ENCODE measurements around the gene LSP1.
"Not testable (repeated sequence)": the region's sequence is repeated elsewhere in the genome, so short reads cannot be mapped to it uniquely, and the experiment has no call there.

Gene LSP1

DNA sequence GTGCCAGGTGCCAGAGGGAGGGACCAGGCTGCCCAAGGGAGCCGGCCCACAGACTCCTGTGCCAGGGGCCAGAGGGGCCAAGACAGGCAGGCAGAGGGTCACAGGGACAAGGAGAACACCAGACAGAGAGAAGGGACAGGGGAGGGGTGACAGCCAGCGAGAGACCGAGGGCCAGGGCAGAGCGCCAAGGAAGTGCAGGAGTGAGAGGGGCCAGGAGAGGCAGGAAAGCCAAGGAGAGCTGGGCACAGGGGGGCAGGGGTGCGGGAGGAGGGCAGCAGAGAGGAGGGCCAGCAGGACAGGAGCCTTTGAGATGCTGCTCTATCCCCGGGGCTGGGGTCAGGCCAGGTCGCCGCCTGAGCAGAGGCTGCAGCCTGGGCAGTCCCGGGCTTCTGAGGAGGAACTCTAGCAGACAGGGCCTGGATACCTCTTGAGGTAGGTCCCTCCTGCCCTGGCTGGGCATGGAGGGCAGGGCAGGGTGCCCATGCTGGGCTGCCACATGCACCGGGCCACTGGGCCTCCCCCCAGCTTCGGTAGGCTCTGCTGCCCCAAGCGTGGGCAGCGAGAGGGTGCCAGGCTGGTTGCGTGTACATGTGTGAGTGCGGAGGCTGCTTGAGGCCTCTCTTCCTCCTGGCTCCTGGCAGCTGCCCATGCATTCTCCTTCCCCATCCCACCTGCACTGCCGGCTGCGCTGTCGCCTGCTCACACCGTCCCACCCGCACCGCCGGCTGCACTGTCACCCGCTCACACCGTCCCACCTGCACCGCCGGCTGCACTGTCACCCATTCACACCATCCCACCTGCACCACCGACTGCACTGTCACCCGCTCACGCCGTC lies 12.2 kb downstream of the LSP1 start:
- no peak for DNase-seq (ENCODE audit: low read depth)

DNA sequence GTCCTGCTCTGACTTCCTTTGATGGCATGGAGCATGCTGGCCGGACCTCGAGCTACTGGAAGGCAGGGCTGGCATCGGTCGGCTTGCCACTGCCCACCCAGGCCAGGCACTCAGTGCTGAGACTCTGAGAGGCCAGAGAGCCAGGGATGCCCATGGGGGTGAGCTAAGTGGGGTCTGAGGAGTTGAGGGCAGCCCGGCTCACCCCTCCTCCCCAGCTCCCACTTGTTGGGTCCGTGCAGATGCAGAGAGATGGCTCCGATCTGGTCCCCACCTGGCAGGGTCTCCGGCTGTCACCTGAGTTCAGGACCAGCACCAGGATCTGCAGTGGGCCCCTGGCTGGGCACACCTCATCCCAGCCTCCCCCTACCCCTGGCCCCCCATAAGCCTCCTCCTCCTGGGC lies 13.3 kb downstream of the LSP1 start:
- DNase-seq (ENCODE audit: low read depth): no peak

DNA sequence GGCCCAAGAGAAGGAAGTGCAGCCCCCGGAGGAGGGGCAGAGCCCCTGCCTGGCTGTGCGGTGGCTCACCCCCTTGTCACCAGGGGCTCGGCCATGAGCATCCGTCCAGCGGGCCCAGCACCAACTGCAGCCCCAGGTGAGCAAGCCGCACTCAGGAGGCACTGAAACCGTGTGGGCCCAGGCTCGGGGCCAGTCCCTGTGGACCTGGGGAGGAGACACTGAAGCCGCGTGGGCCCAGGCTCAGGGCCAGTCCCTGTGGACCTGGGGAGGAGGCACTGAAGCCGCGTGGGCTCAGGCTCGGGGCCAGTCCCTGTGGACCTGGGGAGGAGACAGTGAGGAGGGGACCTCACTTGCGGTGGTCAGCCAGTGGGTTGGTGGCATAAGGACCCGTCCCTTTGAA lies 13.9 kb downstream of the LSP1 start:
- DNase-seq (ENCODE audit: low read depth): no peak

DNA sequence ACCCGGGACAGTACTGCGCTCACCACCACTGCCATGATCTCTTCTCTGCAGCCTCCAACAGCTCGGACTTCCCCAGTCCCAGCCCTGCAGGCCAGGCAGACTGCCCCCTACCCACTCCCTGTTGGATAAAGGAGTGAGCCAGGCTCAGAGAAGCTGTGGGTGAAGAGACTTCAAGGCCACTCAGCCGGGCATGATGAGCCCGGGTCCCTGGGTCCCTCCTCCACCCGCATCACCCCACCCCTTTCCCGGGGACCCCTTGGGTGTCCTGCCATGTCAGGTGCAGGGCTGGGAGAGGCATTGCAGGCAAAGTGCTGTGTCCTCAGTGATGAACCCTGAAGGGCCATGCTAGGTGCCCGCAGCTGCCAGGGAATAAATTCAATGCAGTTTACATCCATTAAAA lies 14.5 kb downstream of the LSP1 start:
- no peak for DNase-seq (ENCODE audit: low read depth)

DNA sequence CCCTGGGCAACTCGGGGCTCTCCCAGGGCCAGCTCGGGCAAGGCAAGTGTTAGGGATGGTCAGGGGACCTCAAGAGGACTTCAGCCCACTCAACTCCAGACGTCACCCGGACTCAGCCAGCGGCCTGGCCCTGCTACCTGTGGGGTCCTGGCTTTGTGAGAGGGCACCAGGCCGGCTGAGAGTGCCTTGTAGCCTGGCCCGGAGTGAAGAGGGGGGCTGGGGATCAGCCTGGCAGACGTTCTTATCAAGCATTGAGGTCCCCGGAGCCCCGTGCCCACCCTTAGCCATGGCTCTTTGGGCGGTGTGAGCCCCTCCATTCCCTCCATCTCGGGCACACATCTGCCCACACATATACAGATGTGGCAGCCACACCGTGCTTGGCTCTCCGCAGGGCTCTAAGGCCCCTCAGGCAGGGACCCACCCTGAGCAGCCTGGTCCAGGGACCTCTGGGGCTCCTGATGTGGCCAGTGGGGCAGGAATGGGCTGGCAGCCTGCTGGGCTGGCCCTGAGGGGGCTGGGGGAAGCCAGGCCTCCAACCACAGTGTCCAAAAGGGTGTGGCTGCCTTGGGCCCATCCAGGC lies 15.3 kb downstream of the LSP1 start:
- DNase-seq (ENCODE audit: low read depth): no peak

DNA sequence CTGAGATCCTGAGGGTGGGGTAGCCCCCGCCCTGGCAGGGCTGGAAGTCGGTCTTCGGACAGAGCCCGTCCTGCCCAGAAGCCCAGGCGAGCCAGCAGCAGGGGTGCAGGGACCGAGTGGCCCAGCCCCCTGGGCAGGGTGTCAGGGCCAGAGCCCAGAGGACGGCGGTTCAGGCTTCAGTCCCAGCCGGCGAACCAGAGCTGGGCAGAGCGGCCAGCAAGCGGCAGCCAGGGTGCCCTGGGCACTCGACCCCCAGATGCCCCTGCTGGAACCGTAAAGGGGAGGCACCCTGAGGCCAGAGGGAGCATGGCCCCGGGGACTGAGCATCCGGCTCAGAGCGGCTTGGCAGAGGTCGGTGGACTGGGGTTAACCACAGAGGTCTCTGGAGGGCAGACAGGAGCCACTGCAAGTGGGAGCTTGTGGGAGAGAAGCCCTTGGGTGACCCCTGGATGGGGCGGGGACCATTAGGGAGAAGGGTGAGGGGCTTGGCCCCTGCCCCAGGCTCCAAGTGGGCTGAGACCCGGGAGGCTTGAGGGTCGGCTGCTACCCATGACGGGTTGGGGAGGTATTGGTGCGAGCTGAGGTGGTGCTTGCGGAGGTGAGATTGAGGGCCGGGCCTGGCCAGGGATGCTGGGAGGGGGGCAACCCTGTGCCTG lies 15.9 kb downstream of the LSP1 start:
- DNase-seq (ENCODE audit: low read depth): no peak

DNA sequence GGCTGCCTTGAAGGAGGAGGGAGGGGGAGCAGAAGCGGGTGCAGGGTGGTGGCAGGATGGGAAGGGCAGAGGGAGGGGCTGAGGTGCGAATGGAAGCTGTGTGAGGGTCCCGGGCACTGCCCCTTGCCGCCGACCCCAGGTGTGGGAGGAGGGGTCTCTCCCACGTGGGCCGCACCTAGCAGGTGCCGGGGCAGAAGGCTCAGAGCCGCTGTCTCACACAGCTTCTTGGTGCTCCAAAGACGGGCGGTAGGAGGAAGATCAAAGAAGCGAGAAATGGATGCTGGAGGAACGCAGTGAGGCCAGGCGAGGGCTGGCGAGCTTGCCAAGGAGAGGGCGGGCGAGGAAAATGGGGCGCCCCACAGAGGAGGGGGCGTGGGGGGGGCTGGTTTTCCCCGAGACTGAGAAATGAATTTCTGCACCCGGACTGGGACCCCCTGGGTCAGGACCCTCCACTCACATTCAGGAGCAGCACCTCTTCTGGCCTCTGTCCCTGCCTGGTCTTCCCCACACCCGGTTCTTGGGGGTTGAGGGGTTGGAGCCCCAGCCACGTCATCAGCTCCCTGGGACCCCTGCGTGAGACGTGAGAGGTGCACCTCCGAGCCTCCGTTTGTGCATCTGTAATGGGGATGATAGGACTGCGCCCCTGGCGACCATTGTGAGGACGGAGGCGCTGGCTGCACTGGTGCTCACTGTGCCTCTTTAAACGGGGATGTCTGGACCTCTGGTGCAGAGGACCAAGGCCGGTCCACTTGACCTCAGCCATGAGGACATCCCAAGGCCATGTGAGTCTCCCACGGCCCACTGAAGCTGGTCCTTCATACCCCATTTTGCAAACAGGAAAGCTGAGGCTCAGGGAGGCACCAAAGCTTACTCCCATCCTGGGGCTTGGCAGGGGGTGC lies 16.8 kb downstream of the LSP1 start:
- DNase-seq (ENCODE audit: low read depth): no peak

DNA sequence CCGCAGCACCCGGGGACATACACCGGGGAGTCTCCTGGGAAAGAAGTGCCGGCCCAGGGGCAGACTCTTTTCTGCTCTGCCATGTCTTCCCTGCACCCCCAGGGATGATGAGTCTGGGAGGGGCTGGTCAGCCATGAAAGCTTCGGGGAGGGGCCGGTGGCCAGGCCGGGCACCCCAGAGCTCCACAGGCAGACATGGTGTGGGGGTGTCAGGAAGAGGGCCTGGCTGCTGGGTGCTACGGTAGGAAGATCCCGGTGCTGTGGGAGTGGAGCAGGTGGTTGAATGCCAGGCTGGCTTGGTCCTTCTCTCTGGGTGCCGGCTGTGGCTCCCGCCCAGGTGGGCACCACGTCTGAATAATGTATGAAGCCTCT lies 17.4 kb downstream of the LSP1 start:
- DNase-seq (ENCODE audit: low read depth): no peak

DNA sequence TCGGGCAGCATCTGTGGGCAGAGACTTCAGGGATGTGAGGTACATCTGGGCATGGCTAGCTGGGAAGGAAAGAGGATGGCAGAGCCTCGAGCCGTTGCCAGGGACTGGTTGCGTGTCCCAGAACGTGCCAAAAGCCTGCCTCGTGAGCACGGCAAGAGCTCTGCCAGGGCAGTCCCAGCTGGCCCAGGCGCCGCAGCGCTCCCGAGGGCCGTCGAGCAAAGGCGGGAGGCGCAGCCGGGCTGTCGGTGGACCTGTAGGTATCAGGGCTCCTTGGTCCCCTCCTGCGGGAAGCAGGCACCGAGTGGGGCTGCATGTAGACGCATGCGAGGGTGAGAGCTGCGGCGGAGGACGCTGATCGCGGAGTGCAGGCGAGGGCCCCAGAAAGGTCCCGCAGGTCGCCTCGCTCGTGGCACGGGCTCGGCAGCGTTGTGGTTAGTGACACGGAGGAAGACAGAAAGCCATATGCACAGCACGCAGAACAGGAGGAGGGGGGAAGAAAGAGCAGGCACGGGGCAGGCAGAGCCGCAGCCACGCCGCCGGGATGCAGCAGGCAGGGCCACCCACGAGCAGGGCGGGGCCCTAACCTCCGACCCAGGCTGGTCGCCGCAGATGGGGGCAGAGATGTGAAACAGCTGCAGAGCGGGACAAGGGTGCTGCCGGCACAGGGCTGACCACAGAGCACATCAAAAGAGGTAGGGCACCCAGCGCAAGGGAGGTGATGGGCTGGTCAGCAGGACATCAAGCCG lies 18.0 kb downstream of the LSP1 start:
- DNase-seq (ENCODE audit: low read depth): no peak

DNA sequence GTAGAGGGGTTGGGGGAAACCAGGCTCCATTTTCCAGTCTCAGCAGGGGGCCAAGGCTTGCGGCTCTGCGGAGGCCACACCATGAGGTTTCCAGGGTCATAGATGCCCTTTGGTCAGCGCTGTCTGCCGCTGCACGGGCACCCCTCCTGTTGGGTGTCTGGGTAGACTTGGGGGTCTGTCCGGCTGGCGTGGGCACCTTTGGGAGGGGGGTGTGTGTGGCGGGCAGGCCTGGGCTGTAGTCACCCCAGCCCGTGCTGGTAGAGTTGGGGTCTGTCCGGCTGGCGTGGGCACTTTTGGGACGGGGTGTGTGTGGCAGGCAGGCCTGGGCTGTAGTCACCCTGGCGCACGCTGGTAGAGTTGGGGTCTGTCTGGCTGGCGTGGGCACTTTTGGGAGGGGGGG lies 18.6 kb downstream of the LSP1 start:
- DNase-seq (ENCODE audit: low read depth): no peak

DNA sequence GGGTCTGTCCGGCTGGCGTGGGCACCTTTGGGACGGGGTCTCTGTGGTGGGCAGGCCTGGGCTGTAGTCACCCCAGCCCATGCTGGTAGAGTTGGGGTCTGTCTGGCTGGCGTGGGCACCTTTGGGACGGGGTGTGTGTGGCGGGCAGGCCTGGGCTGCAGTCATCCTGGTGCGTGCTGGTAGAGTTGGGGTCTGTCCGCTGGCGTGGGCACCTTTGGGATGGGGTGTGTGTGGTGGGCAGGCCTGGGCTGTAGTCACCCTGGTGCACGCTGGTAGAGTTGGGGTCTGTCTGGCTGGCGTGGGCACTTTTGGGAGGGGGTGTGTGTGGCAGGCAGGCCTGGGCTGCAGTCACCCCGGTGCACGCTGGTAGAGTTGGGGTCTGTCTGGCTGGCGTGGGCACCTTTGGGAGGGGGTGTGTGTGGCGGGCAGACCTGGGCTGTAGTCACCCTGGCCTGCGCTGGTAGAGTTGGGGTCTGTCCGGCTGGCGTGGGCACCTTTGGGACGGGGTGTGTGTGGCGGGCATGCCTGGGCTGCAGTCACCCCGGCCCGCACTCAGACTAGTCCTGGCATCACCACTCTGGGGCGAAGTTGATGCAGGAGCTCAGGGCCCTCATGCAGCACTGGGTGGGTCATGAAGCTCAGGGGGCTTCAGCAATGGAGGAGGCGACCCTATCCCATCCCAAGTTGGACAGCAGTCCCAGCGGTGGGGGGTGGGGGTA lies 19.5 kb downstream of the LSP1 start:
- no peak for DNase-seq (ENCODE audit: low read depth)

DNA sequence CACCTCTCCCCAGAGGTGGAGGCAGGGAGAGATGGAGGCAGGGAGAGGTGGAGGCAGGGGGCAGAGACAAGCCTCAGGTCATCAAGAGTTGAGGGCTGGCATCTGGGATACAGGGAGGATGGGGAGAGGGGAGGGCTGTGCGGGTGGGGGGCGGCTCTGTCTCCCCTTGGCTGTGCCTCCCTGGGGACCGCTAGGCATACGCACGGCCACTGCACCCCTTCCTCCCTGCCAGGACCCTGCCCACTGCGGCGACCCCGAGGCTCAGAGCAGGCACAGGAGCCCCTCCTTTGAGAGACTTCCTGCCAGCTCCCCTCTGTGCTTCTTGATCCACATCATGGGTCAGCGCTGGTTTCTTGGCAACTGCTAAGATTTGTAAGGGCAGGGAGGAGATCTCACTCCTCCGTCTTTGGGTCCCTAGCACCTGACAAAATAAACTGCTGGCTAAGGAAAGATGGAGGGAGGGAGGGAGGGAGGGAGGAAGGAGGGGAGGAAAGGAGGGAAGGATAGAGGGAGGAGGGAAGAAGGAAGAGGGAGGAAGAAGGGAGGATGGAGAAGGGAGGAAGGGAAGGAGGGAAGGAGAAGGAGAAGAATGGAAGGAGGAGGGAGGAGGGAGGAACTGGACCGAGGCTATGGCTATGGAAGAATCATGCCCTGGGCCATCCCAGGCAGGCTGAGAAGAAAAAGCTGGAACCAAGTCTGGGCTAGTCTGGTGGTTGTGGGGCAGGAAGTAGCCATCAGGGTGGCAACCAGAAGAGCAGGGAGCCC lies 20.3 kb downstream of the LSP1 start:
- DNase-seq (ENCODE audit: low read depth): no peak

DNA sequence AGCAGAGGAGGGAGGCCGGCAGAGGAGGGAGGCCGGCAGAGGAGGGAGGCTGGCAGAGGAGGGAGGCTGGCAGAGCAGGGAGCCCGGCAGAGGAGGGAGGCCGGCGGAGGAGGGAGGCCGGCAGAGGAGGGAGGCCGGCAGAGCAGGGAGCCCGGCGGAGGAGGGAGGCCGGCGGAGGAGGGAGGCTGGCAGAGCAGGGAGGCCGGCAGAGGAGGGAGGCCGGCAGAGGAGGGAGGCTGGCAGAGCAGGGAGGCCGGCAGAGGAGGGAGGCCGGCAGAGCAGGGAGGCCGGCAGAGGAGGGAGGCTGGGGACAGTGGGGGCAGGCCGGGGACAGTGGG lies 20.9 kb downstream of the LSP1 start:
- not testable (repeated sequence) for DNase-seq (ENCODE audit: low read depth)

DNA sequence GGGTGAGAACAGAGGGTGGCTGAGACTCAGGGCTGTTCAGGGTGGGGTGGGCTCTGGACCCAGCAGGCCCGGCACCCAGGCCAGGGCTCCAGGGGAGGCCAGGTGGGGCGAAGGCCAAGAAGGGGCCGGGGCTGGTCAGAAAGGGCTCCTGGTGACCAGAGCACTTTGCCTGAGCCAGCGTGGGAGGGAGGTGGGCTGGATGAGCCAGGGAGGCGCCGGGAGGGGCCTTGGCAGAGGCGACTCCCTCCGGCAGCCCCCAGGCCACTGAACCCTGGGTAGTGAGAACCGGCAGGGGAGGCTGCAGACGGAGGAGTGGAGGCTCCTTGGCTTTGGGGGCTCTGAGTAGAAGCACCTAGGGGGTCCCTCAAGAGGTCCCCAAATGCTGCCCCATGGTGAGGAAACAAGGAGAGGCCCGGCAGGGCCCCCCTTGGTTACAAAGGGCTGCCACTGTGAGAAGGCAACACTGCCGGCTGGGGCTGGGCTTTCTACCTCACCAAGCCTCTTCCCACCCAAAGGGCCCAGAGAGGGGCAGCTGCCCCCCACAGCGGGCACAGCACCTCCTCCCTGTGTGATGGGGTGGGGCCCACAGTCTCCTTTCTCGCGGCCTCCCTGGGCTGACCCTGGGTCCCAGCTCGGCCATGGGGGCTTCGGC lies 21.7 kb downstream of the LSP1 start:
- DNase-seq (ENCODE audit: low read depth): not testable (repeated sequence)

DNA sequence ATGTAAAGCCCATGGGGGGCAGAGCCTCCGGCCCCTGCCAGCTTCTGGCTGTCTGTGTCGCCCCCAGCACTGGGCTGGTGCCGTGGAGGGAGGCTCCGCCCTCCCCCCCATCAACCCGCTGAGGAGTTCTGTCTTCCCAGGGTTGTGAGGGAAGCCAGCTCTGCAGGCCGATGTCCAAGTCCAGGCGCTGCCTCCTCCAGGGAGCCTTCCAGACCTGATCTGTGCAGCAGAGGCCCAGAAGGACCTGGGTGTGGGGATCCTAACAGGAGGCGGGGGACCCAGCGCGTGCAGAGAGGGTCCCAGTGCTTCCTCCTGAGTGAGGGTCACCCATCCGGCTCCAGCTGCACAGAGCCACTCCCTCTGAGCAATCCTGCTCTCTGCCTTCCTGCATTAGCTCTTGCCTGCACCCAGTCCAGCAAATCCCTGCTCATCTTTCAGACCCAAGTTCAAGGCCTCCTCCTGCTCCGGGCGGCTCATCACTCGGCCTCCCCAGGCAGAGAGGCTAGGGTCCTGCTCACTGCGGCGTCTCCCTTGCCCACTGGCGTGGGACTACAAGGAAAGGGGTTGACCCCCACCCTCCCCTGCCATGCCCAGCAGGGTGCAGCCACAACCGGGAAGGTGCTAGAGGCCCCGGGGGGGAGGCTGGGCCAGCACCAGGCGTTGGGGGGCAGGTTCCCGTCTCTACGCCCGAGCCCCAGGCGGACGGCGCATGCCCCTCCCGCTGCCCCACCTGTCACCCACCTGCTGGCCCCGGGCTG lies 22.4 kb downstream of the LSP1 start:
- DNase-seq (ENCODE audit: low read depth): no peak

DNA sequence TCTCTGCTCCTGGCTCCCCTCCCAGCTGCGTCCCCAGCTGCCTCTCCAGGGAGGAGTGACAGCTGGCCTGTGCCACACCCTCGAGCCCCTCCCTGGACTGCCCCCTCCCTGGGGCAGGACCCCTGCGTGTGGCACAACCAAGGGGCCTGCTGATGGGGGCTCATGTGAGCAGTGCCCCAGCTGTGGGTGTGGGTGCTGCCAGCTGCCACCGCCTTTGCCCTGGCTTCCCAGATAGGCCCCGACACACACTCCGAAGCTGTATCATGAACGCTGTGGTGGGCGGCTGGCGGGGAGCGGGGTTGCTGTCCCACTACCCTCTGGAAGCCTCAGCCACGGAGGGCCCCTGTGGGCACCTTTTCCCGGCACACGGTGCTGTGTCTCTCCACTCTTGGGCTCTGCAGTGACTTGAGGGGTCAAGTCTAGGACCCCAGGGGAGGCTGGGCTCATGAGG lies 23.0 kb downstream of the LSP1 start:
- not testable (repeated sequence) for DNase-seq (ENCODE audit: low read depth)

DNA sequence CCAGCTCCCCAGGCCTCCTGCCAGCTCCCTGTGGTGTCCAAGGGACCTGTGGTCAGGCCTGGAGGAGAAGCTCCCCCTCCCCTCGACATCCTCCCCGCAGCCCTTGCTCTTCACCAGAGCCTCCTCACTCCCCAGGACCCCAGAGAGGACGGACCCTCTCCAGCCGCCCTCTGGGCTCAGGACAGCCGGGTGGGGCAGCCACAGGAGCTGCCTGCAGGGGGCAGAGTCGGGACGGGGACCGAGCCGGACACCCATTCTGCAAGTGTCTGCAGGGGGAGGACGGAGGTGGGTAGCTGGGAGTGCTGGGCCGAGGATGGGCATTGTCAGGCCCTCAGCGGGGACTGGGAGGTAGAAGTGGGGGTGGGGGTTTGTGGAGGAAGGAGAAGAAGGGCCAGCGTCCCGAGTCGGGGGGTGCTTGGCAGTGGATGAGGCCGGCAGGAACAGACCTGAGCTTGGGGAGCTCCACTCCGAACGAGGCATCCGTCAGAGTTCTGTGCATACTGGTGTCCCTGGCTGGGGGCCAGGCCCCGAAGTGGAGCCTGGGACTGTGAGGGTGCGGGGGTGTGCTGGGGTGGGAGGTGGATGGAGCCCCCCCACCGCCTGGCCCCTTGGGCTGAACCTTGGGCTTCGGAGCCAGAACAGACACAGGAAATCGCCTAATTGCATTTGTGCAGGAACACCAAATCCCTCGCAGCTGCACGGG lies 23.6 kb downstream of the LSP1 start:
- no peak for DNase-seq (ENCODE audit: low read depth)
